ENCODE measurements around the gene USH1C. TPM values are rescaled to one million over a fixed set of nuclear protein-coding genes. Genes with fewer than 3 reads are reported as not detected.

Gene USH1C
- total RNA-seq, 4 donors from 2014 or later: 1.0 to 5.9 (median 3.9) TPM; not detected in 1

- no peaks in the 10 kb centered on the region for H3K36me3 ChIP-seq
- WGBS, 2 donors: 57 to 63% methylated on average over 3 of the region's 3 CpGs
- H3K4me3 ChIP-seq (replicated peaks in 1 of 3): no peak overlapping the region
- no peak overlapping the region for H3K27ac ChIP-seq
- no peaks in the 10 kb centered on the region for H3K9me3 ChIP-seq
- no peak for TF ChIP-seq CTCF (IDR thresholded peaks at IDR 0.05)
- no peak for TF ChIP-seq POLR2A (IDR thresholded peaks at IDR 0.05)
- no peak for DNase-seq
- H3K4me1 ChIP-seq: peaks cover 4 to 9% of the 10 kb centered on the region in 2 donors
- H3K27me3 ChIP-seq: no peaks in the 10 kb centered on the region
- intact Hi-C loops (cut with DNase I): no loop called here
Observed at GRCh38 chr11:17472467-17472866, 71.7 kb downstream of the USH1C start.

- Histone ChIP-seq H3K9me3 (no peaks in the 10 kb centered on the region), H3K27me3 (no peaks in the 10 kb centered on the region), H3K4me3 (replicated peaks in 1 of 3) (no peak overlapping the region), H3K36me3 (no peaks in the 10 kb centered on the region), H3K27ac (no peak overlapping the region), H3K4me1 (peaks cover 4 to 9% of the 10 kb centered on the region in 2 donors)
- TF ChIP-seq POLR2A (IDR thresholded peaks at IDR 0.05): no peak
- DNase-seq: no peak
- WGBS, 2 donors: 93 to 98% methylated on average over 3 of the region's 3 CpGs
- intact Hi-C loops (cut with DNase I): no loop called here
Observed at GRCh38 chr11:17471501-17471900, 72.7 kb downstream of the USH1C start.

- H3K27me3 ChIP-seq: no peaks in the 10 kb centered on the region
- H3K36me3 ChIP-seq: no peaks in the 10 kb centered on the region
- WGBS, 2 donors: 96 to 98% methylated on average over 6 of the region's 6 CpGs
- no peaks in the 10 kb centered on the region for H3K4me1 ChIP-seq
- no peaks in the 10 kb centered on the region for H3K9me3 ChIP-seq
- H3K27ac ChIP-seq: no peak overlapping the region
- no peak overlapping the region for H3K4me3 ChIP-seq (replicated peaks in 1 of 3)
- intact Hi-C loops (cut with DNase I): no loop called here
- no peak for TF ChIP-seq POLR2A (IDR thresholded peaks at IDR 0.05)
- no peak for TF ChIP-seq CTCF (IDR thresholded peaks at IDR 0.05)
- DNase-seq: no peak
Observed at GRCh38 chr11:17469998-17470397, 74.2 kb downstream of the USH1C start.

- DNase-seq: peak; percentile 12 to 58
- Histone ChIP-seq H3K27me3 (no peaks in the 10 kb centered on the region), H3K4me3 (replicated peaks in 1 of 3) (no peak overlapping the region), H3K4me1 (no peaks in the 10 kb centered on the region), H3K9me3 (no peaks in the 10 kb centered on the region), H3K27ac (no peak overlapping the region), H3K36me3 (no peaks in the 10 kb centered on the region)
- TF ChIP-seq CTCF (IDR thresholded peaks at IDR 0.05): no peak
- no peak for TF ChIP-seq POLR2A (IDR thresholded peaks at IDR 0.05)
- 73 to 89% methylated on average over 4 of the region's 4 CpGs for WGBS, 2 donors
- intact Hi-C loops (cut with DNase I): no loop called here
Observed at GRCh38 chr11:17468122-17468521, 76.1 kb downstream of the USH1C start.

- no peak overlapping the region for H3K4me3 ChIP-seq (replicated peaks in 1 of 3)
- no peak for TF ChIP-seq POLR2A (IDR thresholded peaks at IDR 0.05)
- TF ChIP-seq CTCF (IDR thresholded peaks at IDR 0.05): no peak
- no peaks in the 10 kb centered on the region for H3K27me3 ChIP-seq
- no peaks in the 10 kb centered on the region for H3K36me3 ChIP-seq
- DNase-seq: no peak
- H3K4me1 ChIP-seq: no peaks in the 10 kb centered on the region
- intact Hi-C loops (cut with DNase I): no loop called here
- H3K27ac ChIP-seq: no peak overlapping the region
- 86 to 91% methylated on average over 11 of the region's 11 CpGs for WGBS, 2 donors
- no peaks in the 10 kb centered on the region for H3K9me3 ChIP-seq
Observed at GRCh38 chr11:17463546-17464174, 80.6 kb downstream of the USH1C start.
